Lung (tissue), 12 donors: Measurements from ENCODE around the gene ALLC. TPM values are rescaled to one million over a fixed set of nuclear protein-coding genes. Genes with fewer than 3 reads are reported as not detected.

Experiments
- ATAC-seq: fragments of 200-7000 bp; cut with Tn5 transposase; one replicate; pipeline ENCODE4 v1.9.1; 2020; ENCODE audit warnings: moderate number of reproducible peaks; ENCODE audit not compliant: insufficient read depth, low FRiP score
- DNase-seq, 3 donors: peaks; one replicate each; pipeline ENCODE4 v3.0.0-alpha.2; 2013 to 2017
- H3K27ac ChIP-seq, 2 donors: one replicate each; pipeline ENCODE4 v1.5.1; 2013; ENCODE audit warnings: mild to moderate bottlenecking in 2 of 2, moderate library complexity in 2 of 2, control low read depth in 1 of 2, inconsistent platforms in 1 of 2, low read depth in 1 of 2, low read length in 1 of 2
- H3K27me3 ChIP-seq, 3 donors: one replicate each; pipeline ENCODE4 v1.5.1; 2013; ENCODE audit warnings: low read length in 2 of 3; ENCODE audit not compliant: control insufficient read depth in 3 of 3, insufficient read depth in 3 of 3
- H3K36me3 ChIP-seq, 4 donors: one replicate each; pipeline ENCODE4 v1.5.1; 2013; ENCODE audit warnings: low read length in 4 of 4, mild to moderate bottlenecking in 1 of 4, moderate library complexity in 1 of 4; ENCODE audit not compliant: control insufficient read depth in 4 of 4, insufficient read depth in 4 of 4
- H3K4me1 ChIP-seq, 5 donors: one replicate each; pipeline ENCODE4 v1.5.1; 2013; ENCODE audit warnings: low read length in 5 of 5, mild to moderate bottlenecking in 2 of 5, moderate library complexity in 1 of 5; ENCODE audit not compliant: control insufficient read depth in 5 of 5, insufficient read depth in 5 of 5
- H3K4me3 ChIP-seq: one replicate; pipeline ENCODE4 v1.5.1; 2013; ENCODE audit warnings: mild to moderate bottlenecking, control low read depth, moderate library complexity
- H3K9ac ChIP-seq, 2 donors: one replicate each; pipeline ENCODE4 v1.5.1; 2013; ENCODE audit warnings: low read length in 2 of 2, control low read depth in 1 of 2; ENCODE audit not compliant: insufficient read depth in 1 of 2
- H3K9me3 ChIP-seq, 4 donors: one replicate each; pipeline ENCODE4 v1.5.1; 2013; ENCODE audit warnings: low read length in 3 of 4, mild to moderate bottlenecking in 1 of 4, moderate library complexity in 1 of 4; ENCODE audit not compliant: control insufficient read depth in 4 of 4, insufficient read depth in 3 of 4
- CTCF ChIP-seq: IDR thresholded peaks from 2 replicates; pipeline ENCODE4 v1.5.1; 2012; ENCODE audit warnings: mild to moderate bottlenecking; ENCODE audit errors: control extremely low read depth, extremely low read depth
- WGBS, 2 donors: extraction: QIAGEN DNeasy Blood & Tissue Kit; methylation state at CpG; one replicate each; pipeline ENCODE4 v1.1.7; 2013; 5-methylcytosine and 5-hydroxymethylcytosine counted together
- polyA plus RNA-seq, 2 donors: library from polyadenylated mRNA; stranded (reverse); fragments of 200-250 nt; gene quantifications; one replicate each; pipeline ENCODE4 v1.2.1, GENCODE V29; 2013
- total RNA-seq, 2 donors: library from RNA; depleted of rRNA in 1 of 2; stranded (reverse); fragments of >200 nt in 1 of 2; gene quantifications; one replicate each; pipeline ENCODE4 v1.2.1, GENCODE V29; 2014 to 2021
- donor health status: control.
- donor health status: control.
- donor health status: Bipolar disorder and iron deficiency.
- donor health status: healthy.
- donor health status: DM: yes; HTN: yes; CAD: no.

The ALLC gene
- total and polyA plus RNA-seq, 4 donors, result 0.06 TPM; not detected in 3

- WGBS, 2 donors, result 54 to 60% methylated on average over 12 of the region's 12 CpGs
- no peaks in the 10 kb centered on the region for H3K4me1 ChIP-seq
- DNase-seq, result peak in 1 of 3 donors; percentile 18
Observed at GRCh38 chr2:3745920-3746319, 87.9 kb downstream of the ALLC start.

GRCh38 chr2:3747032-3747654, 89.1 kb downstream of the ALLC start:
- H3K4me1 ChIP-seq, result no peaks in the 10 kb centered on the region
- no peak overlapping the region for H3K4me3 ChIP-seq
- no peaks in the 10 kb centered on the region for H3K9me3 ChIP-seq
- no peak overlapping the region for H3K27ac ChIP-seq
- no peak for TF ChIP-seq CTCF
- no peaks in the 10 kb centered on the region for H3K36me3 ChIP-seq
- ATAC-seq (no peak), DNase-seq (no peak)
- no peaks in the 10 kb centered on the region for H3K27me3 ChIP-seq
- WGBS, 2 donors, result 93 to 97% methylated on average over 20 of the region's 20 CpGs
- H3K9ac ChIP-seq, result no peak overlapping the region

More at GRCh38 chr2:3745920-3746319, 87.9 kb downstream of the ALLC start:
- Histone ChIP-seq H3K36me3 (no peaks in the 10 kb centered on the region), H3K27ac (no peak overlapping the region), H3K9me3 (no peaks in the 10 kb centered on the region), H3K9ac (no peak overlapping the region), H3K4me3 (no peak overlapping the region), H3K27me3 (no peaks in the 10 kb centered on the region)
- no peak for ATAC-seq
- TF ChIP-seq CTCF, result no peak

GRCh38 chr2:3747826-3748225, 89.8 kb downstream of the ALLC start:
- no peak overlapping the region for H3K9ac ChIP-seq
- no peak for TF ChIP-seq CTCF
- no peak overlapping the region for H3K27ac ChIP-seq
- ATAC-seq (no peak), DNase-seq (no peak)
- H3K27me3 ChIP-seq, result no peaks in the 10 kb centered on the region
- H3K9me3 ChIP-seq, result no peaks in the 10 kb centered on the region
- no peaks in the 10 kb centered on the region for H3K36me3 ChIP-seq
- WGBS, 2 donors, result 74 to 80% methylated on average over 9 of the region's 9 CpGs
- H3K4me3 ChIP-seq, result no peak overlapping the region
- no peaks in the 10 kb centered on the region for H3K4me1 ChIP-seq

GRCh38 chr2:3749201-3749600, 91.2 kb downstream of the ALLC start:
- no peak overlapping the region for H3K9ac ChIP-seq
- 71 to 73% methylated on average over 7 of the region's 7 CpGs for WGBS, 2 donors
- ATAC-seq, result no peak
- no peak overlapping the region for H3K4me3 ChIP-seq
- H3K36me3 ChIP-seq, result no peaks in the 10 kb centered on the region
- DNase-seq, result no peak
- no peak overlapping the region for H3K27ac ChIP-seq
- no peaks in the 10 kb centered on the region for H3K4me1 ChIP-seq
- TF ChIP-seq CTCF, result no peak
- H3K27me3 ChIP-seq, result no peaks in the 10 kb centered on the region
- H3K9me3 ChIP-seq, result no peaks in the 10 kb centered on the region
